K562 (cell line): Measurements from ENCODE around the gene CLTB. TPM values are rescaled to one million over a fixed set of nuclear protein-coding genes. Genes with fewer than 3 reads are reported as not detected.

Source experiments
- EZH2 ChIP-seq: IDR thresholded peaks from 2 replicates; pipeline ENCODE4 v1.6.1; 2012; ENCODE audit warnings: low read depth, mild to moderate bottlenecking, inconsistent platforms, low read length, borderline replicate concordance
- IFI16 ChIP-seq: fragments of 250-450 bp; sonication (Bioruptor Pico); IDR thresholded peaks from 2 replicates; pipeline ENCODE4 v2.1.2; 2022; ENCODE audit warnings: mild to moderate bottlenecking, inconsistent platforms
- JUN ChIP-seq, 2 experiments: sonication (generic) in 1 of 2; formaldehyde crosslinking in 1 of 2; IDR thresholded peaks; 2 replicates each; pipeline versions ENCODE4 v1.6.1 to v1.8.0; 2012 to 2022; ENCODE audit warnings: borderline replicate concordance in 2 of 2, mild to moderate bottlenecking in 2 of 2, improper control_type of control experiment in 1 of 2, low read depth in 1 of 2, low read length in 1 of 2, missing genetic modification reagents in 1 of 2
- MAFK ChIP-seq: IDR thresholded peaks from 2 replicates; pipeline ENCODE4 v1.6.1; 2011; ENCODE audit warnings: low read length, improper control_type of control experiment
- POLR3G ChIP-seq: IDR thresholded peaks from 2 replicates; pipeline ENCODE4 v1.6.1; 2011; ENCODE audit not compliant: insufficient read length, insufficient replicate concordance; ENCODE audit errors: extremely low read depth
- PRMT5 ChIP-seq: sonication (generic); formaldehyde crosslinking; IDR thresholded peaks from 2 replicates; pipeline ENCODE4 v1.5.0; 2020; ENCODE audit warnings: missing genetic modification reagents
- RBM17 ChIP-seq: fragments of 200-400 bp; formaldehyde crosslinking; IDR thresholded peaks from 2 replicates; pipeline ENCODE4 v1.6.1; 2017; ENCODE audit warnings: low read depth, mild to moderate bottlenecking, low read length, borderline replicate concordance
- SMARCA5 ChIP-seq: fragments of 450-650 bp; IDR thresholded peaks from 2 replicates; pipeline ENCODE4 v1.6.1; 2016
- SUPT5H ChIP-seq: fragments of 450-650 bp; IDR thresholded peaks from 2 replicates; pipeline ENCODE4 v1.6.1; 2016
- polyA plus RNA-seq, 8 experiments: library from polyadenylated mRNA; depleted of rRNA in 4 of 8; stranded (reverse) in 5 of 8; unstranded in 3 of 8; fragments of >200 nt; fragmentation: Nextera tagmentation in 2 of 8; fragmentation: Illumina TruSeq in 1 of 8; extraction: Ambion mirVana in 2 of 8; extraction: Trizol in 1 of 8; gene quantifications; 2 replicates each; pipeline versions ENCODE4 v1.2.1 to v1.2.3, GENCODE V29; 2011 to 2014; ENCODE audit warnings: inconsistent platforms in 1 of 8, missing spikeins in 1 of 8
- total RNA-seq, 7 experiments: library from RNA; depleted of rRNA in 6 of 7; stranded (reverse); fragments of >200 nt in 6 of 7; fragmentation: Illumina TruSeq in 2 of 7; extraction: Trizol in 2 of 7; gene quantifications; 2 replicates each; pipeline versions ENCODE4 v1.2.1 to v1.2.3, GENCODE V29; 2011 to 2021; ENCODE audit warnings: low replicate concordance in 1 of 7
- TF ChIP-seq, protein P1 (sequence below), 2 experiments: fragments of 200-800 bp in 1 of 2; sonication (Bioruptor generic) in 1 of 2; sonication (generic) in 1 of 2; formaldehyde crosslinking in 1 of 2; IDR thresholded peaks in 1 of 2; conservative IDR thresholded peaks in 1 of 2; 2 replicates each; pipeline versions ENCODE4 v1.5.0 to v1.6.1; 2016 to 2020; ENCODE audit warnings: missing compliant biosample characterization in 1 of 2, missing genetic modification characterization in 1 of 2, missing genetic modification reagents in 1 of 2
- TF ChIP-seq, protein P2 (sequence below), 2 experiments: fragments of 450-650 bp in 1 of 2; IDR thresholded peaks; 2 replicates each; pipeline ENCODE4 v1.6.1; 2011 to 2017; ENCODE audit warnings: low read depth in 2 of 2, antibody characterized with exemption in 1 of 2, borderline replicate concordance in 1 of 2, low read length in 1 of 2, mild to moderate bottlenecking in 1 of 2, mixed read lengths in 1 of 2; ENCODE audit not compliant: control insufficient read depth in 1 of 2
- TF ChIP-seq, protein P3 (sequence below): sonication (generic); formaldehyde crosslinking; IDR thresholded peaks from 2 replicates; pipeline ENCODE4 v1.8.1; 2023; ENCODE audit warnings: mild to moderate bottlenecking, missing genetic modification reagents
- TF ChIP-seq, protein P4 (sequence below): fragments of 250-450 bp; sonication (Bioruptor Pico); IDR thresholded peaks from 2 replicates; pipeline ENCODE4 v1.4.0; 2020

The CLTB gene
- total and polyA plus RNA-seq, 9 of the 15 experiments (the other 6 are each of a cell fraction or from before 2014, with no cell fraction given), result 1.8 to 117 (median 39.0) TPM

DNA sequence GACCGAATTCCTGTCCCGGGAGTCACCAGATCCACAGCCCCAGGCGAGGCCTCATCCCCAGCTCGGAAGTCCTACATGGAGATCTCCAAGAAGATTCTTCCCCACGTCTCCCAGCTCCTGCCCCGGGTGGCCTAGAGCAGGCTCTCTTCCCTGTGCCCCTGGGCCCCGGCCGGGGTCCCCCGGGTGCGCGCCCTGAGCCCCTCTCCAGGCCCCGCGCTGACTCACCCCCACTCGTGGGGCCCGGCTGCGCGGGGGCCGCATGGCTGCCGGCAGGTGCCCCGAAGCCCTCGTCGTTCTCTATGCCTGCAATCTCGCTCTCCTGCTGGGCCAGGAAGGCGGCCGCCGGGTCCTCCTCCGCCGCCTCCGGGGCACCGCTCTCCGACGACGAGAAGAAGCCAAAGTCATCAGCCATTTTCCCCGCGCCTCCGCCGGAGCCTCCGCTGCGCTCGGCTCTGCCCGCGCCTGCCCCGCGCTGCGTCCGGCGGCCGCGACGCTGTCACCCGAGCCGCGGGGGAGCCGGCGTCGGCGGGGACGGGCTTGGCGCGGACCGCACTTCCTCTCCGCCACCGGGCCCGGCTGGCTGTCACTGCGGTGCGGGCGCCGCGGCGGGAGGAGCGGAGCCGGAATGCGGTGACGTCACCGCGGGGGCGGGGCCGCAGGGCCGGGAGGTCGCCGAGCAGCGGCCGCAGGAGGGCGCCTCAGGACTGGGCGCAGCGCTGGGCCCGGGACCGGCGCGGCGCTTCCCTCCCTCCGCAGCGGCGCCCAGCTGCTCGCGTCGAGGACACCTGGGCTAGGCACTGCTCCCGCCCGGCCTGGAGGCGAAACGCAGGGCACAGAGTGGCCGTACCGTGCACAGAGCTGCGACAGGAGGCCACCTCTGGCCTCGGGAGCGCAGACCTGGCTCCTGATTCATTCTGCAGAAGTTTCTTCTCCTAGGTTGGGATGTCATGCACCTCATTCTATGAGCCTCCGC lies at the start of gene CLTB (continued):
- TF ChIP-seq, protein P1, sequence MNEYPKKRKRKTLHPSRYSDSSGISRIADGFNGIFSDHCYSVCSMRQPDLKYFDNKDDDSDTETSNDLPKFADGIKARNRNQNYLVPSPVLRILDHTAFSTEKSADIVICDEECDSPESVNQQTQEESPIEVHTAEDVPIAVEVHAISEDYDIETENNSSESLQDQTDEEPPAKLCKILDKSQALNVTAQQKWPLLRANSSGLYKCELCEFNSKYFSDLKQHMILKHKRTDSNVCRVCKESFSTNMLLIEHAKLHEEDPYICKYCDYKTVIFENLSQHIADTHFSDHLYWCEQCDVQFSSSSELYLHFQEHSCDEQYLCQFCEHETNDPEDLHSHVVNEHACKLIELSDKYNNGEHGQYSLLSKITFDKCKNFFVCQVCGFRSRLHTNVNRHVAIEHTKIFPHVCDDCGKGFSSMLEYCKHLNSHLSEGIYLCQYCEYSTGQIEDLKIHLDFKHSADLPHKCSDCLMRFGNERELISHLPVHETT (CRISPR knock-in tag; conservative IDR thresholded peaks at IDR 0.05 in 1 of 2, IDR thresholded peaks at IDR 0.05 in 1 of 2), result peak in 1 of 2 experiments; percentile 96; a peak in 2 of 4 replicates
- TF ChIP-seq SUPT5H (no peak), JUN (IDR thresholded peaks at IDR 0.05; ENCODE audit: borderline replicate concordance, low read depth, low read length) (peak; percentile 93), JUN (CRISPR knock-in tag; IDR thresholded peaks at IDR 0.05; ENCODE audit: borderline replicate concordance) (peak; percentile 89; the same call in 1 of the 2 replicates), IFI16 (CRISPR knock-in tag) (no peak), RBM17 (no peak), PRMT5 (CRISPR knock-in tag) (no peak), EZH2 (no peak), SMARCA5 (no peak), POLR3G (no peak), MAFK (no peak; the same call in 1 of the 2 replicates)
- TF ChIP-seq, protein P2, sequence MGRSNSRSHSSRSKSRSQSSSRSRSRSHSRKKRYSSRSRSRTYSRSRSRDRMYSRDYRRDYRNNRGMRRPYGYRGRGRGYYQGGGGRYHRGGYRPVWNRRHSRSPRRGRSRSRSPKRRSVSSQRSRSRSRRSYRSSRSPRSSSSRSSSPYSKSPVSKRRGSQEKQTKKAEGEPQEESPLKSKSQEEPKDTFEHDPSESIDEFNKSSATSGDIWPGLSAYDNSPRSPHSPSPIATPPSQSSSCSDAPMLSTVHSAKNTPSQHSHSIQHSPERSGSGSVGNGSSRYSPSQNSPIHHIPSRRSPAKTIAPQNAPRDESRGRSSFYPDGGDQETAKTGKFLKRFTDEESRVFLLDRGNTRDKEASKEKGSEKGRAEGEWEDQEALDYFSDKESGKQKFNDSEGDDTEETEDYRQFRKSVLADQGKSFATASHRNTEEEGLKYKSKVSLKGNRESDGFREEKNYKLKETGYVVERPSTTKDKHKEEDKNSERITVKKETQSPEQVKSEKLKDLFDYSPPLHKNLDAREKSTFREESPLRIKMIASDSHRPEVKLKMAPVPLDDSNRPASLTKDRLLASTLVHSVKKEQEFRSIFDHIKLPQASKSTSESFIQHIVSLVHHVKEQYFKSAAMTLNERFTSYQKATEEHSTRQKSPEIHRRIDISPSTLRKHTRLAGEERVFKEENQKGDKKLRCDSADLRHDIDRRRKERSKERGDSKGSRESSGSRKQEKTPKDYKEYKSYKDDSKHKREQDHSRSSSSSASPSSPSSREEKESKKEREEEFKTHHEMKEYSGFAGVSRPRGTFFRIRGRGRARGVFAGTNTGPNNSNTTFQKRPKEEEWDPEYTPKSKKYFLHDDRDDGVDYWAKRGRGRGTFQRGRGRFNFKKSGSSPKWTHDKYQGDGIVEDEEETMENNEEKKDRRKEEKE (IDR thresholded peaks at IDR 0.05; ENCODE audit: borderline replicate concordance in 1 of 2, control insufficient read depth in 1 of 2, low read depth in 2 of 2, low read length in 1 of 2), result no peak; a peak in 1 of 4 replicates
- TF ChIP-seq, protein P3, sequence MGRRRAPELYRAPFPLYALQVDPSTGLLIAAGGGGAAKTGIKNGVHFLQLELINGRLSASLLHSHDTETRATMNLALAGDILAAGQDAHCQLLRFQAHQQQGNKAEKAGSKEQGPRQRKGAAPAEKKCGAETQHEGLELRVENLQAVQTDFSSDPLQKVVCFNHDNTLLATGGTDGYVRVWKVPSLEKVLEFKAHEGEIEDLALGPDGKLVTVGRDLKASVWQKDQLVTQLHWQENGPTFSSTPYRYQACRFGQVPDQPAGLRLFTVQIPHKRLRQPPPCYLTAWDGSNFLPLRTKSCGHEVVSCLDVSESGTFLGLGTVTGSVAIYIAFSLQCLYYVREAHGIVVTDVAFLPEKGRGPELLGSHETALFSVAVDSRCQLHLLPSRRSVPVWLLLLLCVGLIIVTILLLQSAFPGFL, result no peak
- TF ChIP-seq, protein P4, sequence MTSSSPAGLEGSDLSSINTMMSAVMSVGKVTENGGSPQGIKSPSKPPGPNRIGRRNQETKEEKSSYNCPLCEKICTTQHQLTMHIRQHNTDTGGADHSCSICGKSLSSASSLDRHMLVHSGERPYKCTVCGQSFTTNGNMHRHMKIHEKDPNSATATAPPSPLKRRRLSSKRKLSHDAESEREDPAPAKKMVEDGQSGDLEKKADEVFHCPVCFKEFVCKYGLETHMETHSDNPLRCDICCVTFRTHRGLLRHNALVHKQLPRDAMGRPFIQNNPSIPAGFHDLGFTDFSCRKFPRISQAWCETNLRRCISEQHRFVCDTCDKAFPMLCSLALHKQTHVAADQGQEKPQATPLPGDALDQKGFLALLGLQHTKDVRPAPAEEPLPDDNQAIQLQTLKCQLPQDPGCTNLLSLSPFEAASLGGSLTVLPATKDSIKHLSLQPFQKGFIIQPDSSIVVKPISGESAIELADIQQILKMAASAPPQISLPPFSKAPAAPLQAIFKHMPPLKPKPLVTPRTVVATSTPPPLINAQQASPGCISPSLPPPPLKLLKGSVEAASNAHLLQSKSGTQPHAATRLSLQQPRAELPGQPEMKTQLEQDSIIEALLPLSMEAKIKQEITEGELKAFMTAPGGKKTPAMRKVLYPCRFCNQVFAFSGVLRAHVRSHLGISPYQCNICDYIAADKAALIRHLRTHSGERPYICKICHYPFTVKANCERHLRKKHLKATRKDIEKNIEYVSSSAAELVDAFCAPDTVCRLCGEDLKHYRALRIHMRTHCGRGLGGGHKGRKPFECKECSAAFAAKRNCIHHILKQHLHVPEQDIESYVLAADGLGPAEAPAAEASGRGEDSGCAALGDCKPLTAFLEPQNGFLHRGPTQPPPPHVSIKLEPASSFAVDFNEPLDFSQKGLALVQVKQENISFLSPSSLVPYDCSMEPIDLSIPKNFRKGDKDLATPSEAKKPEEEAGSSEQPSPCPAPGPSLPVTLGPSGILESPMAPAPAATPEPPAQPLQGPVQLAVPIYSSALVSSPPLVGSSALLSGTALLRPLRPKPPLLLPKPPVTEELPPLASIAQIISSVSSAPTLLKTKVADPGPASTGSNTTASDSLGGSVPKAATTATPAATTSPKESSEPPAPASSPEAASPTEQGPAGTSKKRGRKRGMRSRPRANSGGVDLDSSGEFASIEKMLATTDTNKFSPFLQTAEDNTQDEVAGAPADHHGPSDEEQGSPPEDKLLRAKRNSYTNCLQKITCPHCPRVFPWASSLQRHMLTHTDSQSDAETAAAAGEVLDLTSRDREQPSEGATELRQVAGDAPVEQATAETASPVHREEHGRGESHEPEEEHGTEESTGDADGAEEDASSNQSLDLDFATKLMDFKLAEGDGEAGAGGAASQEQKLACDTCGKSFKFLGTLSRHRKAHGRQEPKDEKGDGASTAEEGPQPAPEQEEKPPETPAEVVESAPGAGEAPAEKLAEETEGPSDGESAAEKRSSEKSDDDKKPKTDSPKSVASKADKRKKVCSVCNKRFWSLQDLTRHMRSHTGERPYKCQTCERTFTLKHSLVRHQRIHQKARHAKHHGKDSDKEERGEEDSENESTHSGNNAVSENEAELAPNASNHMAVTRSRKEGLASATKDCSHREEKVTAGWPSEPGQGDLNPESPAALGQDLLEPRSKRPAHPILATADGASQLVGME, result peak; percentile 83; the same call in 1 of the 2 replicates
